ENCODE data around the gene MGAT4C.

The MGAT4C gene

DNA sequence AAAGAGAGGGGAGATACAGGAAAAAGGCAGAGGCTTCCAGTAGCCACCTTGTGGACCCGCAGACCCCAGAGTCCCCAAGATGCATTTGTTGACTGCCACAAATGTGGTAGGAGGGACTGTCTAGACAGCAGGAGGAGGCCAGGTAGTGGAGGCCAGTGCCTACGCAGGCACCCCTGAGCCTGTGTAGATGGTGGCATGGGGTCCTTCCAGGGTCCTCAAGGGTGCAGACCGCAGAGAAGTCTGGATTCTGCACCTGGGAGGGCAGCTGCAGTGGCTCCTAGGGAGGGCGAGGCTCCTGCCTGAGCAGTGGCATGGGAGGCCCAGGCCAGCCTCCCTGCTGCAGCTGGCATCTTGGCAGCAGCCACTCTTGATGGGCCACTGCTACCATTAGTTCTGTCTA lies 262.4 kb downstream of the MGAT4C start:
- Histone ChIP-seq H3K79me2 (ENCODE audit: control insufficient read depth, insufficient read depth, low read length, unreplicated experiment) (no peaks in the 10 kb centered on the region), H3K4me1 (ENCODE audit: control insufficient read depth, insufficient read depth, low read length, unreplicated experiment) (peaks cover 5% of the 10 kb centered on the region), H3K27me3 (ENCODE audit: insufficient read depth, low read length) (no peaks in the 10 kb centered on the region), H2AFZ (ENCODE audit: low read length, unreplicated experiment) (no peak overlapping the region), H3K36me3 (ENCODE audit: insufficient read depth, low read length) (no peaks in the 10 kb centered on the region), H3K27ac (ENCODE audit: low read depth, low read length) (no peak overlapping the region), H3K4me3 (ENCODE audit: low read depth, low read length) (no peak overlapping the region)

DNA sequence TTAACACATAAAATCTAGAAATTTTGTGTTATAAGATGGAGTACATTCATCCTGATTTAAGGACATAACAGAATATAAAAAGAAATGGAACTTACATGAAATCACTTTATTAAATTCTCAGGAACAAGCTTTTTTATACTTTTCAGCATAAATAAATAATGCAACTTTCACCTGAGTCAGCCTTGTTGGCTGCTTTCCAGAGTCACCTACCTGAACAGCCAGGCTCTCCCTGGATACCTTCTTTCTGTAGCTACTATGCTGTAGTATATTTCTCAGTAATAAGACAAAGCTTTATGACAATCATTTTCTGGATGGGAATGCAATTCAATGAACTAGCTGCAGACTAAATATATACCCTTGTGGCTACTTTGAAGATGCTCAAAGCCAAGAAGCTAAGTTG lies 270.2 kb downstream of the MGAT4C start:
- H3K4me1 ChIP-seq (ENCODE audit: control insufficient read depth, insufficient read depth, low read length, unreplicated experiment): no peaks in the 10 kb centered on the region
- no peak overlapping the region for H3K27ac ChIP-seq (ENCODE audit: low read depth, low read length)
- no peak overlapping the region for H3K4me3 ChIP-seq (ENCODE audit: low read depth, low read length)
- no peaks in the 10 kb centered on the region for H3K27me3 ChIP-seq (ENCODE audit: insufficient read depth, low read length)
- H3K79me2 ChIP-seq (ENCODE audit: control insufficient read depth, insufficient read depth, low read length, unreplicated experiment): no peaks in the 10 kb centered on the region
- no peak overlapping the region for H2AFZ ChIP-seq (ENCODE audit: low read length, unreplicated experiment)
- H3K36me3 ChIP-seq (ENCODE audit: insufficient read depth, low read length): no peaks in the 10 kb centered on the region

DNA sequence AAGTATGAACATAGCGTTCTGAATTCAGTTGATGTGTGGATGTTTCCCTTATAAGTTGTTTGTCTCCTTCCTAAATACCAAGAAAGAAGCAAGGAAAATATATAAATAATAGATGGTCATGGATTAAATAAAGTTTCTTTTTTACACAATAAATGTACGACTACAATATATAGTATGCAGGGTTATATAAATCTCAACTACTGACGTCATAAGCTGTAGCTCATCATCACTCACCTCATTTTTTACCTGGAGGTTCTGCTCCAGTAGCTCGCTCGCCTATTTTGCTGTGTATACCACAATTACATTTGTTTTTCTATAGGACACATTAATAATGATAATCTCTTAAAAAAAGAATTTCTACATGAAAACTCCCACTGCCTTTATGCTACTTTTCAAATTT lies 272.6 kb downstream of the MGAT4C start:
- Histone ChIP-seq H3K27ac (ENCODE audit: low read depth, low read length) (no peak overlapping the region), H3K27me3 (ENCODE audit: insufficient read depth, low read length) (no peaks in the 10 kb centered on the region), H3K36me3 (ENCODE audit: insufficient read depth, low read length) (no peaks in the 10 kb centered on the region), H3K4me3 (ENCODE audit: low read depth, low read length) (no peak overlapping the region), H2AFZ (ENCODE audit: low read length, unreplicated experiment) (no peak overlapping the region), H3K4me1 (ENCODE audit: control insufficient read depth, insufficient read depth, low read length, unreplicated experiment) (no peaks in the 10 kb centered on the region), H3K79me2 (ENCODE audit: control insufficient read depth, insufficient read depth, low read length, unreplicated experiment) (no peaks in the 10 kb centered on the region)

DNA sequence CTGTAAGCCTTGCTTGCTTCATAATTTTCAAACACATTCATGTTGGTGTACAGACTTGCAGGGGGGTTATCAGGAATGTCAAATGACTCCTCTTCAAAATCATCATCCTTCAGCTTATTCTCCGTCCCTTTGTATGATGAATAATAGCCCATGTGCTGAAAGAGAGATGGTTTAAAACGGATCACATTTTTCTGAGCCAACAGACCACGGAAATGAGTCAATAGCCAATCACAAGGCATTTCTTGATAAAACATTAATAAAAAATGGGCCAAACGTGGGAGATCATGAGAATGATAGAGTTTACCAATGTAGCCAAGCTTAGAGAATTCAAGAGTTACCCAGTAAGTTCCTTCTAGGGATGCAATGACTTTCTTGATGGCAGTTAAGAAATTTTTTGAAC lies 276.6 kb downstream of the MGAT4C start:
- Histone ChIP-seq H3K79me2 (ENCODE audit: control insufficient read depth, insufficient read depth, low read length, unreplicated experiment) (no peaks in the 10 kb centered on the region), H3K36me3 (ENCODE audit: insufficient read depth, low read length) (no peaks in the 10 kb centered on the region), H3K27me3 (ENCODE audit: insufficient read depth, low read length) (no peaks in the 10 kb centered on the region), H3K27ac (ENCODE audit: low read depth, low read length) (no peak overlapping the region), H2AFZ (ENCODE audit: low read length, unreplicated experiment) (no peak overlapping the region), H3K4me3 (ENCODE audit: low read depth, low read length) (no peak overlapping the region), H3K4me1 (ENCODE audit: control insufficient read depth, insufficient read depth, low read length, unreplicated experiment) (peaks cover 8% of the 10 kb centered on the region)

DNA sequence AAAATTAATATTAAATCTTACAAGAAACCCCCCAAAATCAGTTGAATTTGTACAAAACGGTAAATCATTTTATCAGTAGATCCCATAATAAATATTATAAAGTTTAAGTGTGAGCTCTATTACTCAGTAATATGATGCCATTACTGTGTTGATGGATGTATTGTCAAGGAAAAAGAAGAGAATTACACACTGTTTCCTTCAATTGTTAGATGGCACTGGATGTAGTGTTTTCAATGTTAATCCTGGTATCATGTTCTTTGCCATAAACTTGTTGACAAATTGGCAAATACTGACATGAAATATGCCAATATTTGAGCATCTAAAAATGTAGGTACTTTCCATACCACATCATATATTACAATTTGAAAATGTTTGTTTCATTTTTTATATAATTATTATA lies 280.5 kb downstream of the MGAT4C start:
- Histone ChIP-seq H2AFZ (ENCODE audit: low read length, unreplicated experiment) (no peak overlapping the region), H3K27ac (ENCODE audit: low read depth, low read length) (no peak overlapping the region), H3K36me3 (ENCODE audit: insufficient read depth, low read length) (no peaks in the 10 kb centered on the region), H3K4me1 (ENCODE audit: control insufficient read depth, insufficient read depth, low read length, unreplicated experiment) (peaks cover 8% of the 10 kb centered on the region), H3K4me3 (ENCODE audit: low read depth, low read length) (no peak overlapping the region), H3K27me3 (ENCODE audit: insufficient read depth, low read length) (no peaks in the 10 kb centered on the region), H3K79me2 (ENCODE audit: control insufficient read depth, insufficient read depth, low read length, unreplicated experiment) (no peaks in the 10 kb centered on the region)

DNA sequence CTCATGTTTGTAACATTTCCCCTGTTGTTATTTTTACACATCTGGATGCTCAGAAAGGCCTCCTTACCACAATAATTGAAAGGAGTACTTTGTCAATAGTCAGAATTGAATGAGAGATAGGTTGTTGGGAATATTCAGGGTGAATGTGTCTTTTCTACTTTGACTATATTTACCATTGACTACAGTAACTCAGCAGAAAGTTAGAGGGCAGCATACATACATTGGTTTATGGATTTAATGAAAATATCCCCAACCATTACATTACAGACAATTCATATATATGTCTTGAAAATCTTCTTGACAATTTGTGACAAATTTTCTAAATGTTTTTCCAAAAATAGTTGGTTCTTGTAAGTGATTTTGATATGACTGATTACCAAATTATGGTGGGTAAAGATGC lies 284.4 kb downstream of the MGAT4C start:
- Histone ChIP-seq H3K27me3 (ENCODE audit: insufficient read depth, low read length) (no peaks in the 10 kb centered on the region), H3K79me2 (ENCODE audit: control insufficient read depth, insufficient read depth, low read length, unreplicated experiment) (no peaks in the 10 kb centered on the region), H3K4me1 (ENCODE audit: control insufficient read depth, insufficient read depth, low read length, unreplicated experiment) (peaks cover 2% of the 10 kb centered on the region), H3K36me3 (ENCODE audit: insufficient read depth, low read length) (no peaks in the 10 kb centered on the region), H2AFZ (ENCODE audit: low read length, unreplicated experiment) (peak overlapping the region; percentile 9), H3K27ac (ENCODE audit: low read depth, low read length) (no peak overlapping the region), H3K4me3 (ENCODE audit: low read depth, low read length) (no peak overlapping the region)

DNA sequence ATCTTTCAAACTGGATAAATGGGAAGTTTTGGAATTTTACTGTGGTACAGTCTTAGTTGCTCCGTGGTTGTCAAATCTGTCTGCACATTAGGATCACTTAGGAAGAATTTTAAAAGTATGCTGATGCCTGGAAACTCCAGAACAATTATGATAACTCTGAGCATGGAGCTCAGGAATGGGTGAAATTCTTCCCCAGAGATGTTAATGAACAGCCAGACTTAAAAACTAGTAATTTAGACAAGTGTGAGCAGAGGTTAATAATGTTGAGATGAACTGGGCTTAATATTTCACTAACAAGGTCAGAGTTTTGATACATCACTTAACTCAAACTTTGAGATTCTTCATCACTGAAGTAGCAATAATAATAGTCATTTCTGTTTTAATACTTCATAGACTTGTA lies 287.6 kb downstream of the MGAT4C start:
- H3K36me3 ChIP-seq (ENCODE audit: insufficient read depth, low read length): no peaks in the 10 kb centered on the region
- no peaks in the 10 kb centered on the region for H3K4me1 ChIP-seq (ENCODE audit: control insufficient read depth, insufficient read depth, low read length, unreplicated experiment)
- peak overlapping the region; percentile 20 for H2AFZ ChIP-seq (ENCODE audit: low read length, unreplicated experiment)
- H3K27ac ChIP-seq (ENCODE audit: low read depth, low read length): no peak overlapping the region
- H3K4me3 ChIP-seq (ENCODE audit: low read depth, low read length): no peak overlapping the region
- H3K79me2 ChIP-seq (ENCODE audit: control insufficient read depth, insufficient read depth, low read length, unreplicated experiment): no peaks in the 10 kb centered on the region
- no peaks in the 10 kb centered on the region for H3K27me3 ChIP-seq (ENCODE audit: insufficient read depth, low read length)

DNA sequence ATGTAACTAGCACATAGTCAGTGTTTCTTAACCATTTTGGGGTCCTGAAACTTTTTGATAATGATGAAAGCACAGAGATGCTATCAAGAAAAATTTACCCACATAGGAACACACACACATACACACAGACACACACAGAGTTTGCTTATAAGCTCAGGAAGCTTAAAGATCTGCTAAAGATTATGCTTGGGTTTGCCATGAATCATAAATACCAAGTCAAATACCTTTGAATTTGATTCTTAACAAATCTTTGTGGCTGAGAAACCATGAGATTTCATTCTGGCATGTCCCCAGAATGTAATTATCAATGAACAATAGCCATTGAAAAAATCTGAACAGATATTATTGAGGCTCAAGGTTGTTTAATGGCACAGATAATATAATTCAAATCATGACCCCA lies 292.9 kb downstream of the MGAT4C start:
- no peak overlapping the region for H3K27ac ChIP-seq (ENCODE audit: low read depth, low read length)
- no peaks in the 10 kb centered on the region for H3K4me1 ChIP-seq (ENCODE audit: control insufficient read depth, insufficient read depth, low read length, unreplicated experiment)
- no peaks in the 10 kb centered on the region for H3K79me2 ChIP-seq (ENCODE audit: control insufficient read depth, insufficient read depth, low read length, unreplicated experiment)
- H2AFZ ChIP-seq (ENCODE audit: low read length, unreplicated experiment): no peak overlapping the region
- H3K27me3 ChIP-seq (ENCODE audit: insufficient read depth, low read length): no peaks in the 10 kb centered on the region
- H3K4me3 ChIP-seq (ENCODE audit: low read depth, low read length): no peak overlapping the region
- H3K36me3 ChIP-seq (ENCODE audit: insufficient read depth, low read length): no peaks in the 10 kb centered on the region

DNA sequence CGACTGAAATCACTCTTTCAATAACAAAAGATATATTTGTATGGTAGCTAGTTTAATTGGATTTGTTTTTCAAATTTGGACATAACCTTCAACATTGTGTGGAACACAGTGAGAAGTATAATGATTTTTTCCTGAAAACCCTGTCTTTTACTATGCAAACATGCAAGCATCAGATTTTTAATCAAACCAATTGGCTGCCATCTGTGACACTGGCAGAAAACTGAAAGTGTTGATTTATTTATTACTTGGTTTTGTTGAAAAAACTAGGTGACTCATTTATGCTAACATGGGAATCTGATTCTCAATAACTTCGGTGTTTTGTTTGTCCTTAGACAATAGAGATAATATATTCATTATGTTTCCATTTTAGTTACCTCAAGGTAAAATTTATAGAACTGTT lies 300.1 kb downstream of the MGAT4C start:
- no peaks in the 10 kb centered on the region for H3K4me1 ChIP-seq (ENCODE audit: control insufficient read depth, insufficient read depth, low read length, unreplicated experiment)
- peak overlapping the region; percentile 45 for H2AFZ ChIP-seq (ENCODE audit: low read length, unreplicated experiment)
- no peaks in the 10 kb centered on the region for H3K27me3 ChIP-seq (ENCODE audit: insufficient read depth, low read length)
- no peaks in the 10 kb centered on the region for H3K36me3 ChIP-seq (ENCODE audit: insufficient read depth, low read length)
- H3K79me2 ChIP-seq (ENCODE audit: control insufficient read depth, insufficient read depth, low read length, unreplicated experiment): no peaks in the 10 kb centered on the region
- no peak overlapping the region for H3K4me3 ChIP-seq (ENCODE audit: low read depth, low read length)
- H3K27ac ChIP-seq (ENCODE audit: low read depth, low read length): no peak overlapping the region

DNA sequence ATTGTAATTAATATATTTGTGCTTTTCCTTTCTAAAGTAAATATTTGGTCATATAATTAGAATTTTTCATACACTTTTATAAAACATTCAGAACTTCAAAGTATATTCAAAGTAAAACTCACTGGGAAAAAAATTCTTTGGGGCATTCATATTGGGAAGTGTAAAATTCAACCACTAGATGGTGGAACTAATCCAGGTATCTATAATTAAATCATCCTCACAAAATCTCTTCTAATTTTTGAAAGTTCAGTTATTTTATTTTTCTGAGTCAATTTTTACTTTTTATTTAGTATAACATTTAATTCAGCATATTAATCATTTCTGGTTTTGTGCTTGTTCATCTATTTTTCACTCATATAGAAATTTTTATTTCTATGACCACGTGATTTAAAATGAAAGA lies 301.1 kb downstream of the MGAT4C start:
- Histone ChIP-seq H3K4me1 (ENCODE audit: control insufficient read depth, insufficient read depth, low read length, unreplicated experiment) (no peaks in the 10 kb centered on the region), H3K27me3 (ENCODE audit: insufficient read depth, low read length) (no peaks in the 10 kb centered on the region), H2AFZ (ENCODE audit: low read length, unreplicated experiment) (peak overlapping the region; percentile 45), H3K27ac (ENCODE audit: low read depth, low read length) (no peak overlapping the region), H3K4me3 (ENCODE audit: low read depth, low read length) (no peak overlapping the region), H3K79me2 (ENCODE audit: control insufficient read depth, insufficient read depth, low read length, unreplicated experiment) (no peaks in the 10 kb centered on the region), H3K36me3 (ENCODE audit: insufficient read depth, low read length) (no peaks in the 10 kb centered on the region)

DNA sequence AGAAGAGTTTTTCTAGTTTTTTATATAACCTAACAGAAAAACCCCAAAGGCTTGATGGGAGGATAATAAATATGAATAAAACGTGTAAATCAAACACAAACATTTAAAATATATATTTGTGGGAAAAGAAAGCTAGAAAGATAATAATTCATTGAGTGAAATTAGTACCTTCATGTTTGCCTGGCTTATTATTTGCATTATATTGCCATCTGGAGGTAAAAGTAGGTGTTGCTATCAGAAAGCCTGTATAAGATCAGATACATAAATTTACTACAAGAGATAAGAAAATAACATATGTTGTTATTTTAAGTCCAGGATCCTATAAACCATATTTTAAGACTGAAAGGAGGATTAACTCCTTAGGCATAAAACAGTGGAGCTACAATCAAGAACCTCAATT lies 304.4 kb downstream of the MGAT4C start:
- Histone ChIP-seq H3K27ac (ENCODE audit: low read depth, low read length) (no peak overlapping the region), H3K79me2 (ENCODE audit: control insufficient read depth, insufficient read depth, low read length, unreplicated experiment) (no peaks in the 10 kb centered on the region), H3K4me1 (ENCODE audit: control insufficient read depth, insufficient read depth, low read length, unreplicated experiment) (no peaks in the 10 kb centered on the region), H2AFZ (ENCODE audit: low read length, unreplicated experiment) (no peak overlapping the region), H3K27me3 (ENCODE audit: insufficient read depth, low read length) (no peaks in the 10 kb centered on the region), H3K36me3 (ENCODE audit: insufficient read depth, low read length) (no peaks in the 10 kb centered on the region), H3K4me3 (ENCODE audit: low read depth, low read length) (no peak overlapping the region)

DNA sequence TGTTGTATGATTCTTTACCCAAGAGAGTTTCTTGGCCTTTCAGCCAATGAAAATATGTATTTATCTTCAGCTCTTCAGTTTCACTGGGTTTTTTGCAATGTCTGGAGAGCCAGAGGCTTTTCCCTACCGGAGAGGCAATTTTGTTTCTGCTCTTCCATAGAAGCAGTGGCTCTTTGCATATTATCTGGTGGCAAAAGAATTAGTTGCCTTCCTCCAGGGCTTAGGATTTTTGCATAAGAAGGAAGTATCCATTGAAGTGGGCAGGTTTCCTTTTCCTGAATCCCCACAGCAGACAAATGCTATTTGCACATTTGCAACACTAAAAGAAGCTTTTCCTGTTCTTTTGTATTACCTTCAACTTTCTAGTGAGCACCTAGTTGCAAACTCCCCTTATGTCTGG lies 306.9 kb downstream of the MGAT4C start:
- Histone ChIP-seq H2AFZ (ENCODE audit: low read length, unreplicated experiment) (no peak overlapping the region), H3K27me3 (ENCODE audit: insufficient read depth, low read length) (no peaks in the 10 kb centered on the region), H3K4me3 (ENCODE audit: low read depth, low read length) (no peak overlapping the region), H3K4me1 (ENCODE audit: control insufficient read depth, insufficient read depth, low read length, unreplicated experiment) (no peaks in the 10 kb centered on the region), H3K79me2 (ENCODE audit: control insufficient read depth, insufficient read depth, low read length, unreplicated experiment) (no peaks in the 10 kb centered on the region), H3K36me3 (ENCODE audit: insufficient read depth, low read length) (no peaks in the 10 kb centered on the region), H3K27ac (ENCODE audit: low read depth, low read length) (no peak overlapping the region)

All from ACC112 (cell line).